Fibroblast of skin of right biceps (primary cell): ENCODE data around the gene BOLA1.
A peak's percentile ranks its signal among the peaks of the same experiment; 100 is the strongest.

ENCODE experiments used
- DNase-seq: peaks from one replicate; pipeline ENCODE4 v3.0.0-alpha.2; 2013

Gene BOLA1

DNA sequence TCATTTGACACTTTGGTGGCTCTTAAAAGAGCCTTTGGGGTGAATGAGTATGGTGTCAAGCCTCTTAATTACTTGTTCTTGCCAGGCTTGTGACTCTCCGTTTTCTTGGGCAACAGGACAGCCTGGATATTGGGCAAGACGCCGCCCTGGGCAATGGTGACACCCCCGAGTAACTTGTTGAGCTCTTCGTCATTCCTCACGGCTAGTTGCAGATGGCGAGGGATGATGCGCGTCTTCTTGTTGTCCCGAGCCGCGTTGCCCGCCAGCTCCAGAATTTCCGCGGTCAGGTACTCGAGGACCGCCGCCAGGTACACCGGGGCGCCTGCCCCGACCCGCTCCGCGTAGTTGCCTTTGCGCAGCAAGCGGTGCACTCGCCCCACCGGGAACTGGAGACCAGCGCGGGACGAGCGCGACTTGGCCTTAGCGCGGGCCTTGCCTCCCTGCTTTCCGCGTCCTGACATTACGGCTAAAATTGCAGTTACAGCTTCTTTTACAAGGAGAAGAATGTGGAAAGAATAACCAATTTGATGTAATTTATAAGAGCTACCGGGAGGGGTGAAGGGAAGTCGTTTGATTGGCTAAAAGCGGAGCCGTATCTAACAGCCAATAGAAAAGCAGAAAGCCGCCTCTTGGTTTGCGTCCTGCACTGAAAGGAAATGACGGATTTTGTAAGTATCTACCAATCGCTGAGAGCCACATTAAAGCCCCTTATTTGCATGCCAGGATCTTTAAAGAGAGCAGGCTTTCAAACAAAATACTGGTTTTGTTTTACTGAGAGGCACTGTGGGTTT is 11.7 kb upstream of the BOLA1 start:
- peak; percentile 99 for DNase-seq

- peak; percentile 96 for DNase-seq
Observed at GRCh38 chr1:149888247-149888998, 10.9 kb upstream of the BOLA1 start.

DNA sequence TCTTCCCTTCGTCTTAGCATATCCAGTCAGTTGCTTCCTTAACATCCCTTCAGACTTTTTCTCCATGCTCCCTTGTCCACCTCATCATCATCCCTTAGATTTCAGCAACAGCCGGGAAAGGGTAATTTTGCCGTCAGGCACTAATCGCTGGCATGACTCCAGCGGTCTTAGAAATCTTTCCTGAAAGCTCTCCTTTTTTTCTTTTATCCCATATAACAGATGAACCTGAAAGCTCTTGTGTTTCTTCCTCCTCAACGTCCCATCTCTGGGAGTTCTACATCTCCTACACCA is 10.4 kb upstream of the BOLA1 start:
- peak; percentile 57 for DNase-seq

GRCh38 chr1:149896575-149896974 is 2.8 kb upstream of the BOLA1 start:
- no peak for DNase-seq

DNA sequence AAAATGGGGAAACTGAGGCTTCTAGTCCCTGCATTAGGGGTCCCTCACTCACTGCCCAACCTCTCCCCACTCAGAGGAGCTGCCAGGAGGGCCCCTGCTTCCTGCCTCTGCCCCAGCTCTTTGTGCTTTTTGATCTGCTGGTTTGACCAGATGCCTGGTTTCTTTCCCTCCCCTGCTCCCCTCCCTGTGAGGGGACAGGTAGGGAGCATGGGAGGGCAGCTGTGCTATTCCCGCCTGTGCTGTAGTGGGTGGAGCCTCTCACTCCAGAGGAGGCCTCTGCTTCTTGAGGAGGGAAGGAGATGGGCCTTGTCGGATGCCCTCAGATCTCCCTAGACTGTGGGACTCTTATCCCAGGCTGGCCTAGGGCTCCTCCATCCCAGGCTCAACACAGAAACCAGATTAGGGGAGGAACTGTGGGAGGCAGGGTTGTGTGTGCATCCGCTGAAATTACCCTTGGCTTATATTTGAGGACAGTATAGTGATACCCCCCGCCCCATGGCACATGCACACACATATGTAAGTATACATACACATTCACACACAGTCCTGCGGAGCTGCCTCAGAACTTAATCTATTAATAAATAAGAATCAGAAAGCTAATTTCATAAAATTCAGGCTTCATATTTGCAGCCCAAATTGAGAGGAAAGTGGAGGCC is 4.6 kb downstream of the BOLA1 start:
- no peak for DNase-seq

DNA sequence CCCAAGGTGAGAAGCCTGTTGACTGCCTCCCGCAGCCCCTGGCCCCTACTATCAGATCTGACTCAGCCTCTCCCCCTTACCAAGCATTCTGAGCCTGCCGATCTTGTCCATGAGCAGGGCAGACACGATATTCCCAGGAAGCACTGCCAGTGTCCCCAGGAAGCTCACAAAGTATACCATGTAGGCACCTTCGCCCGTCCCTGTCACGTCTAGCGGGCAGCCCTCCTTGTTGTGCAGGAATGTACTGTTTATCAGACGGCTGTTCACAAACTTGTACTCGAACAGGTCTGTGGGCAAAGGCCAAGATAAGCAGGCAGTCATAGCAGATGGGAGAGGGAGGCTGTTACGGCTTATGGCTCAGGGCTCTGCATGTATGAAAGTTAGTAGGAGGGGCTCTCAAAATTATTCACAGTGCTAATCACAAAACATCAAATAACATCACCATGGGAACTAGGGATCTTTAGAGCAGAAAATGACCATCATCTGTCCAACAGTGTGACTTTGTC is 7.3 kb downstream of the BOLA1 start:
- no peak for DNase-seq

DNA sequence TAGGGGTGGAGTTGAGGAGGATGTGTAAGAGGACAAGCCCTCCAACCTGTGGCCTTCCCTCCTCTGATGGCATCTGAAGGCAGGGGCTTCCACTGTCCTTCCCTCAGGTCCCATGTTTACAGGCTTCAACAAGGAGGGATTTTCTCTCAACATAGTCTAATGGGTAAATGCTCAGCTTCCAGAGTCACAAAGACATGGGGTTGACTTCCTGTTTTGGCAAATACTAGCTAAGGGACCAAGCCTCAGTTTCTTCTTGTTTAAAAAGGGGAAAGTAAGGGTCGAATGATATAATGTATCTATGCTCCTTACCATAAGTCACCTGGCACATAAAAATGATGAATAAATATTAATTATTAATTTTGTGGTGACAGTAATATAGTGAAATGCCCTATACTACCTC is 15.2 kb downstream of the BOLA1 start:
- no peak for DNase-seq

- peak; percentile 4 for DNase-seq
Observed at GRCh38 chr1:149915429-149916192, 16.2 kb downstream of the BOLA1 start.

DNA sequence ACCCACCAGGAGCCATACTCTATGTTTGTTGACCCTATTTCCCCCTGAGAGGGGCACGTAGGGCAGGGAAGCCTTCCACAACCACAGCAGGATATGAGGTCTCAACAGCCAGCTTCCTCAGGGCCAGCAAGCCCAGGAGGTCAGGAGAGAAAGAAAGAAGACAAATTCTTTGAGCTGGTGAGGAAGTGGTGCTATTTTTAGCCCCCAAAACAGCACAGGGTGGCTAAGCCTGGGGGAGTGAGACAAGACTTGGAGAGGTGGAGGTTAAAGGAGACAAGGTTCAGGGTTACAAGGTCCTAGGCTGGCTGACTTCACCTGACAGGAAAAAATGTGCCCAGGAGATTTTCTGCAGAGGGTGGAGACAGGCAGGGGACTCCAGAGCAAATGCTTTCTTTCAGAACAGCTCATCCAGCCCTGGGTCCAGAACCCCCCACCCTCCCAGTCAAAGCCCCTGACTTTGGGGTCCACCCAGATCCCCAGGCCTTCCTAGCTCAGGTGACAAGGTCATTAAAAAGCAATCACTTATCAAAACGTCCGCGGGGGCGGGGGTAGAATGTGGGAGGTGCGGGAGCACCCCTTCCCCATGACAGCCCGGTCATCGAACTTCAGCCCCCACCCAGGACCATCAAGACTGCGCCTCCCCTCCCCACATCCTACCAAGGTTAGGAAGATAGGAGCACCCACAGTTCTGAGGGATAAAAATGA is 17.0 kb downstream of the BOLA1 start:
- peak; percentile 9 for DNase-seq

- DNase-seq: no peak
Observed at GRCh38 chr1:149916898-149917252, 17.5 kb downstream of the BOLA1 start.

GRCh38 chr1:149917571-149918144 is 18.3 kb downstream of the BOLA1 start, which contains the start of gene SV2A:
Gene SV2A (minus strand): TSS chr1:149917844. CDS start chr1:149913840, 4,004 bp downstream.
- DNase-seq: peak; percentile 74

DNA sequence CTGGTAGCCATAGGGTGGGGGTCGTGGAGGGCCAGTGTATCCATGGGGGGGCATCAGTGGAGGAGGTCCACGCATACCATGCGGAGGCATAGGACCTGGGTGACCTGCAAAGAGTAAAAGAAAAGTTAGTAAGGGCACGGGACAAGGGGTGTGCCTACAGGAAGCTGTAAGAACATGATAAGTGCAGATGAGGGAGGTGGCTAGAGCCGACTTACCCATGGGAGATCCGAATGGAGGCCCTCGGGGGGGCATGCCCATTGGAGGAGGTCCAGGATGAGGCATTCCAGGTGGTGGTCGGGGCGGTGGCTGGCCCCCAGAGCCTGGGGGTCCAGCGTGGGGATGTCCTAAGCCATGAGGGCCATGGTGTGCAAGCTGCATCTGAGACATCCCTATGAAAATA is 24.3 kb downstream of the BOLA1 start:
- no peak for DNase-seq

DNA sequence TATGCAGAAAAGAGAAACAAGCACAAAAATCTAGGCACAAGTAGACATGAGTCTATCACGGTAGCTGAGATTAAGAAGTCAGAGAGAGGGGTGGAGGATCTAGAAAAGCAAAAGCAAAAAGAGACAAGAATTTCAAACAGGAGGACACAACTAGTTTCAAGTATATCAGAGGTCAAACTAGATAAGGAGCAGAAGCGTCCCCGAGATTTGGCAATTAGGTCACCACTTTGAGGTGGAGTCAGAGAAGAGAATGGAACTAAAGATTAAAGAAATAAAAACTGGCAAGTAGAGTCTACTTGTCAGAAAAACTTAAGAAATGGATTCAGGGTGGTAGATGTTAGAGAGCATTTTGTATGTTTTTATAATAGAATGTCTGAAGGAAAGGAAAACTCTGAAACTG is 26.0 kb downstream of the BOLA1 start:
- DNase-seq: no peak

DNA sequence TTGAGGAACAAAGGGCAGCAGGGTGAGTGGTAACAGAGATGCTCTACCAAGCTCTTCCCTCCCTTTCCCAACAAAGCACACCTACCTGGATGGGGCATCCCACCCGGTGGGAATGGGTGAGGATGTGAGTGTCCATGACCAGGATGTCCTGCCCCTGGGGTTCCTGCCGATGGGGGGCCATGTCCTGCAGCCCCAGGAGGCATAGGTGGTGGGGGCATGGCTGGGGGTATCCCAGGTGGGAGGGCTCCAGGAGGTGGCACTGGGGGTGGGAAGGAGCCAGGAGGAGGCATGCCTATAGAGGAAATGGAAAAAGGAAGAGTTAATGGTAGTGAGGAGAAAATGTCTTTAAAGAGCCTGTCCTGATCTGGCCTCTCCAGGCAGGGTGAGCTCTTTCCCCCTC is 26.4 kb downstream of the BOLA1 start:
- no peak for DNase-seq

- DNase-seq: no peak
Observed at GRCh38 chr1:149926296-149926695, 26.9 kb downstream of the BOLA1 start.

GRCh38 chr1:149927056-149927562 is 27.7 kb downstream of the BOLA1 start:
- DNase-seq: peak; percentile 33

GRCh38 chr1:149927563-149928400 is 28.4 kb downstream of the BOLA1 start, which contains the start of gene SF3B4:
Gene SF3B4 (minus strand): TSS chr1:149927803. CDS start chr1:149927759, 44 bp downstream.
- peak; percentile 93 for DNase-seq

DNA sequence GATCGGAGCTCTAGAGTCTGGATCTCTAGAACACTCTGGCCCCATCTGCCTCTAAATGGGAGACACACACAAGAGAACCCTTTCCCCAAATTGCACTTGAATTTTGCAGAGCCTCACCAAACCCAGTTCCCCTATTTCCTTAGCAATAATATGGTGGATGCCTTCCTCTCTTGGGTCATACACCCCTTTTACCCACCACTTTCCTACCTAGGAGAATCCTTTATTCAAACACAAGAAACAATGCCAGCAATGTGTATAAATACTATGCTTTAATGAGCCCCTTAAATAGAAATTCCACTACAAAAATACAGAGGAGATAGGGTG is 29.0 kb downstream of the BOLA1 start:
- no peak for DNase-seq

DNA sequence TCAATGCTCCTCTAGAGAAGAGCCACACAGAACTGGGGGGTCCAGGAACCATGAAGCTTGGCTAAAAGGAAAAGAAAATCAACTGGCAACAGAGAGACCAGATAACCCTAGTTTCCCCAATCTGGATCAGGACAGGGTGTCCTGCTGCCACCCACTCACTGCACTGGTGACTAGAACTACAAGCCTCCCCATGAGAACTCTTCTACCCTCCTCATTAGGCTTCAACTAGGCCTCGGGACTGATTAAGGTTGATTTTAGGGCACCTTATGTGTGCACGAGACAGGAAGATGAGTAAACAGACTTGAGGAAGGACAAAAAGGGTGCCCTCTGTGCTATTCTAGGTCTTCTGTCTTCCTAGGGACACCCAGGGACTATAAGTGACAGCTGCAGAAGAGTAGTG is 30.5 kb downstream of the BOLA1 start:
- DNase-seq: no peak

GRCh38 chr1:149931212-149931790 is 31.9 kb downstream of the BOLA1 start:
- peak; percentile 16 for DNase-seq
